ES-I3 (cell line): Measurements from ENCODE around the gene HMGN5.

Experiments used
- H3K36me3 ChIP-seq: 2 replicates; pipeline ENCODE4 v1.6.1; 2013; ENCODE audit warnings: mild to moderate bottlenecking, low read length, control low read depth, moderate library complexity; ENCODE audit not compliant: insufficient read depth
- H3K4me1 ChIP-seq: 2 replicates; pipeline ENCODE4 v1.6.1; 2013; ENCODE audit warnings: mild to moderate bottlenecking, control low read depth, low read length; ENCODE audit not compliant: insufficient read depth
- H3K9ac ChIP-seq: 2 replicates; pipeline ENCODE4 v1.6.1; 2013; ENCODE audit warnings: low read depth, mild to moderate bottlenecking, low read length, moderate library complexity
- H3K9me3 ChIP-seq: 2 replicates; pipeline ENCODE4 v1.6.1; 2013; ENCODE audit warnings: mild to moderate bottlenecking, low read length, moderate library complexity; ENCODE audit not compliant: control insufficient read depth, insufficient read depth

HMGN5 gene

GRCh38 chrX:81202456-81202819 is 725 bp upstream of the HMGN5 start:
- H3K36me3 ChIP-seq, result no peaks in the 10 kb centered on the region; the same call in 1 of the 2 replicates
- peaks cover 2% of the 10 kb centered on the region; the same call in 1 of the 2 replicates for H3K4me1 ChIP-seq
- peak overlapping the region; percentile 70 for H3K9ac ChIP-seq
- no peaks in the 10 kb centered on the region for H3K9me3 ChIP-seq

GRCh38 chrX:81201071-81201470 is 642 bp downstream of the HMGN5 start:
- H3K9me3 ChIP-seq, result no peaks in the 10 kb centered on the region
- peaks cover 2% of the 10 kb centered on the region; the same call in 1 of the 2 replicates for H3K4me1 ChIP-seq
- no peaks in the 10 kb centered on the region for H3K36me3 ChIP-seq
- H3K9ac ChIP-seq, result peak overlapping the region; percentile 70

- no peaks in the 10 kb centered on the region for H3K4me1 ChIP-seq
- H3K9me3 ChIP-seq, result no peaks in the 10 kb centered on the region
- no peaks in the 10 kb centered on the region for H3K36me3 ChIP-seq
- H3K9ac ChIP-seq, result no peak overlapping the region
Observed at GRCh38 chrX:81195712-81196111, 6.0 kb downstream of the HMGN5 start.

- no peaks in the 10 kb centered on the region for H3K4me1 ChIP-seq
Observed at GRCh38 chrX:81195259-81195658, 6.5 kb downstream of the HMGN5 start.

GRCh38 chrX:81174286-81174685 is 27.4 kb downstream of the HMGN5 start:
- no peaks in the 10 kb centered on the region for H3K36me3 ChIP-seq
- H3K9ac ChIP-seq, result no peak overlapping the region
- no peaks in the 10 kb centered on the region for H3K9me3 ChIP-seq
- no peaks in the 10 kb centered on the region for H3K4me1 ChIP-seq

More at GRCh38 chrX:81195259-81195658, 6.5 kb downstream of the HMGN5 start:
- Histone ChIP-seq H3K36me3 (no peaks in the 10 kb centered on the region), H3K9me3 (no peaks in the 10 kb centered on the region), H3K9ac (no peak overlapping the region)

- Histone ChIP-seq H3K9ac (no peak overlapping the region), H3K9me3 (no peaks in the 10 kb centered on the region), H3K4me1 (no peaks in the 10 kb centered on the region), H3K36me3 (no peaks in the 10 kb centered on the region)
Observed at GRCh38 chrX:81168391-81168790, 33.3 kb downstream of the HMGN5 start.

- Histone ChIP-seq H3K4me1 (0 out of 2 replicates have a peak, but pooled peaks cover 4% of the 10 kb centered on the region), H3K9ac (peak overlapping the region; percentile 84), H3K36me3 (no peaks in the 10 kb centered on the region), H3K9me3 (no peaks in the 10 kb centered on the region)
Observed at GRCh38 chrX:81121513-81122363, 80.0 kb downstream of the HMGN5 start.

- Histone ChIP-seq H3K36me3 (no peaks in the 10 kb centered on the region), H3K9me3 (no peaks in the 10 kb centered on the region), H3K9ac (peak overlapping the region; percentile 84), H3K4me1 (0 out of 2 replicates have a peak, but pooled peaks cover 4% of the 10 kb centered on the region)
Observed at GRCh38 chrX:81120936-81121371, 80.8 kb downstream of the HMGN5 start.

- Histone ChIP-seq H3K9ac (peak overlapping the region; percentile 84), H3K9me3 (no peaks in the 10 kb centered on the region), H3K36me3 (no peaks in the 10 kb centered on the region), H3K4me1 (0 out of 2 replicates have a peak, but pooled peaks cover 4% of the 10 kb centered on the region)
Observed at GRCh38 chrX:81120258-81120935, 81.3 kb downstream of the HMGN5 start.

- H3K9me3 ChIP-seq, result no peaks in the 10 kb centered on the region
- H3K36me3 ChIP-seq, result no peaks in the 10 kb centered on the region
- no peak overlapping the region for H3K9ac ChIP-seq
- H3K4me1 ChIP-seq, result 0 out of 2 replicates have a peak, but pooled peaks cover 1% of the 10 kb centered on the region
Observed at GRCh38 chrX:81114757-81115156, 87.0 kb downstream of the HMGN5 start.

DNA sequence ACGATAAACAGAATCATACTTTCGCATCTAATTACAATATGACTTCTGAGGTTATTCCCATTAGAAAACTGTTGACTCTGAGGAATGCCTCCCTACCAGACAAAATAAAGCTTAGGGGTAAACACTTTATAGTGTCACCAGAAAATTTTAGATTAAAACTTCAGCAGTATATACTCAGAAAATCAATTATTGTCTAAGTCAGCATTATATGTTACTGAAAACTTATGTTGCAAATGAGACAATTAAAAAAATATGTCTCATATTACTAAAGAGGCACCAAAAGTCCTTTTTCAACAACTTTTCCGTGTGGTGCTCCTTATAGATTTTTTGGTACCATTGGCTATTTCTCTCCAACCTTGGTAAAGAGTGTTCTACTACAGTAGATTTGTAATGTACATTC is 91.4 kb downstream of the HMGN5 start:
- Histone ChIP-seq H3K9ac (no peak overlapping the region), H3K9me3 (0 out of 2 replicates have a peak, but pooled peaks cover 5% of the 10 kb centered on the region), H3K4me1 (no peaks in the 10 kb centered on the region), H3K36me3 (no peaks in the 10 kb centered on the region)

DNA sequence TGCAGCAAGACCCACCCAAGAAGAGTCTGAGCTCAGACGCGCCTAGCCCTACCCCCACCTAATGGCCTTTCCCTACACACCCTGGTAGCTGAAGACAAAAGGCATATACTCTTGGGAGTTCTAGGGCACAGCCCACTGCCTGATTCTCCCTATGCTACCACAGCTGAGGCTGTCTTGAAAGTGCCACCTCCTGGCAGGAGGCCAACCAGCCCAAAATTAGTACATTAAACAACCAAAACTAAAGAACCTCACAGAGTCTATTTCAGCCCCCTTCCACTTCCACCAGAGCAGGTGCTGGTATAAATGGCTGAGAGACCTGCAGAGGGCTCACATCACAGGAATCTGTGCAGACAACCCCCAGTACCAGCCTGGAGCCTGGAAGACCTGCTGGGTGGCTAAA is 119.1 kb downstream of the HMGN5 start:
- Histone ChIP-seq H3K4me1 (no peaks in the 10 kb centered on the region), H3K9ac (no peak overlapping the region), H3K36me3 (no peaks in the 10 kb centered on the region), H3K9me3 (no peaks in the 10 kb centered on the region)
